ENCODE measurements around the gene OCA2.
"Not testable (repeated sequence)": the region's sequence is repeated elsewhere in the genome, so short reads cannot be mapped to it uniquely, and the experiment has no call there.

Gene OCA2

GRCh38 chr15:27746401-27746955, 352.6 kb downstream of the OCA2 start:
- no peak for DNase-seq (ENCODE audit: extremely low read depth in 1 of 2, low read depth in 1 of 2)

- no peak for DNase-seq (ENCODE audit: extremely low read depth in 1 of 2, low read depth in 1 of 2)
Observed at GRCh38 chr15:27744641-27745040, 354.5 kb downstream of the OCA2 start.

- DNase-seq (ENCODE audit: extremely low read depth in 1 of 2, low read depth in 1 of 2): no peak
Observed at GRCh38 chr15:27743638-27744037, 355.5 kb downstream of the OCA2 start.

- DNase-seq (ENCODE audit: extremely low read depth in 1 of 2, low read depth in 1 of 2): no peak
Observed at GRCh38 chr15:27742751-27743477, 356.2 kb downstream of the OCA2 start.

- DNase-seq (ENCODE audit: extremely low read depth in 1 of 2, low read depth in 1 of 2): no peak
Observed at GRCh38 chr15:27741226-27741860, 357.8 kb downstream of the OCA2 start.

- no peak for DNase-seq (ENCODE audit: extremely low read depth in 1 of 2, low read depth in 1 of 2)
Observed at GRCh38 chr15:27734785-27735495, 364.2 kb downstream of the OCA2 start.

GRCh38 chr15:27731776-27732175, 367.3 kb downstream of the OCA2 start:
- no peak for DNase-seq (ENCODE audit: extremely low read depth in 1 of 2, low read depth in 1 of 2)

- no peak for DNase-seq (ENCODE audit: extremely low read depth in 1 of 2, low read depth in 1 of 2)
Observed at GRCh38 chr15:27730868-27731267, 368.2 kb downstream of the OCA2 start.

- no peak for DNase-seq (ENCODE audit: extremely low read depth in 1 of 2, low read depth in 1 of 2)
Observed at GRCh38 chr15:27725731-27726130, 373.4 kb downstream of the OCA2 start.

- DNase-seq (ENCODE audit: extremely low read depth in 1 of 2, low read depth in 1 of 2): no peak
Observed at GRCh38 chr15:27723821-27724220, 375.3 kb downstream of the OCA2 start.

GRCh38 chr15:27722102-27722501, 377.0 kb downstream of the OCA2 start:
- no peak for DNase-seq (ENCODE audit: extremely low read depth in 1 of 2, low read depth in 1 of 2)

GRCh38 chr15:27714675-27715074, 384.4 kb downstream of the OCA2 start:
- no peak for DNase-seq (ENCODE audit: extremely low read depth in 1 of 2, low read depth in 1 of 2)

GRCh38 chr15:27713850-27714249, 385.3 kb downstream of the OCA2 start:
- DNase-seq (ENCODE audit: extremely low read depth in 1 of 2, low read depth in 1 of 2): not testable (repeated sequence)

- no peak for DNase-seq (ENCODE audit: extremely low read depth in 1 of 2, low read depth in 1 of 2)
Observed at GRCh38 chr15:27707257-27707656, 391.9 kb downstream of the OCA2 start.

- DNase-seq (ENCODE audit: extremely low read depth in 1 of 2, low read depth in 1 of 2): no peak
Observed at GRCh38 chr15:27706300-27706699, 392.8 kb downstream of the OCA2 start.

GRCh38 chr15:27705056-27705455, 394.1 kb downstream of the OCA2 start:
- no peak for DNase-seq (ENCODE audit: extremely low read depth in 1 of 2, low read depth in 1 of 2)

Measured in stimulated activated CD8-positive, alpha-beta memory T cell treated with anti-CD3 and anti-CD28 coated beads, Interleukin-7, amount 100 ng/mL, for 48 hours (primary cell).